Activated T-cell treated with anti-CD3 and anti-CD28 coated beads for 4 hours (primary cell): ENCODE results near the gene KHDC4.
A peak's percentile ranks its signal among the peaks of the same experiment; 100 is the strongest.

Experiments
- DNase-seq: peaks from one replicate; pipeline ENCODE4 v3.0.0-alpha.2; 2020

KHDC4 gene

DNA sequence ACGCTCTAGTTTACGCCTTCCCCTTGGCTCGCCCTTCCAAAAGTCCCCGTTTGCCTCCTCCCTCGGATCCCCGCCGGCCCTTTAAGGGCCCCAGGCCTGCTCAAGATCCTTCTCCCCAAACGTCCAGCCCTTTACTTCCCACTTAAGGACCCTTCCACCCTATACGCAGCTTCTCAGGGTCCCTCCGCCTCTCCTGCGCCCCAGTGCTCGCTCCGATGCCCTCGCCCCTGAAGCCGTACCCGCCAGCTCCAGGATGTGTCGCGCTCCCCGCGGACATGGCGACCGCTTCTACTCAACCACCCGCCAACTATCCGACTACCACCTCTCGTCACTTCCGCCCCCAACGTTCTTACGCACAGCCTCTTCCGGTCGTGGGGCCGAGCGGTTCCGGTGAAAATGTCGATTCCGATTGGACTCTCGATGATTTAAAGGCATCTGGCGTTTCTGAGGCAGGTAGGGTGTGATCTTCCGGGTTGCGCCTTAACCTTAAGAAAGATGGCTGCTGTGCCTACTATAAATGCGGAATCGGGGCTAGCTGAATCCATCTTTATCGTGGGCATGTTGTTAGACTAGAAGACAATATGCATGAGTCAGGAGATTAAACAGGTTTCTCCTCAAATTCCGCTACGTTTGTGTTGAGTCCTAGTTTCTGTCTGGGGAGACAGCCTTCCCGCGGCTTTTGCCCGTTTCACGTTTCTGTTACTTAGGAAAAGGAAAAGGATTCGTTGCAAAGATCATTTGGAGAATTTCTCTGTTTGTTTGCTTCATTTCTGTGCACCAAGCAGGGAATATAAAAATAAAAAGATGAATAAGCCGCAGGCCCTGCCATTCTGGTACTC is at the start of gene KHDC4:
Gene KHDC4 (minus strand): TSS at position 317 of the 839 bp plus-strand sequence. CDS start 40 bp downstream, at position 277.
- peak; percentile 89 for DNase-seq

- DNase-seq: no peak
Measured at GRCh38 chr1:155983191-155984024, 49.2 kb upstream of the KHDC4 start.

DNA sequence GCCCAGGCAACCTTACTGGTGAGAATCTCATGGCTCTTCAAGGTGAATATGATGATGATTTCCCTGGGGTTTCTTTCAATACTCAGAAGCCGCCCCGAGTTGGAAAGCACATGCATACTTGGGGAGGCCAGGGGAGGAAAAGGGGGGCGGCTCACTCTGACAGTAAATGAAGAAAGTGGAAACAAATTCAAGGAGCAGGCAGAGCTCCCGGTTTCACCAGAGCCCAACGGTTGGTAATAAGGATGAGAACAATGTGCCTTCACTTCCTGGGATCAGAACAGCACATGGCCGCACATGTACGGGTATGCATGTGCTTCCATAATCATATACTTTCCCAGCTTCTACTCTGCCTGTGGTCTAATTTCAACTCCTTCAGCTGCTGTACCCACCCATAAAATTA is 47.9 kb upstream of the KHDC4 start:
- no peak for DNase-seq

DNA sequence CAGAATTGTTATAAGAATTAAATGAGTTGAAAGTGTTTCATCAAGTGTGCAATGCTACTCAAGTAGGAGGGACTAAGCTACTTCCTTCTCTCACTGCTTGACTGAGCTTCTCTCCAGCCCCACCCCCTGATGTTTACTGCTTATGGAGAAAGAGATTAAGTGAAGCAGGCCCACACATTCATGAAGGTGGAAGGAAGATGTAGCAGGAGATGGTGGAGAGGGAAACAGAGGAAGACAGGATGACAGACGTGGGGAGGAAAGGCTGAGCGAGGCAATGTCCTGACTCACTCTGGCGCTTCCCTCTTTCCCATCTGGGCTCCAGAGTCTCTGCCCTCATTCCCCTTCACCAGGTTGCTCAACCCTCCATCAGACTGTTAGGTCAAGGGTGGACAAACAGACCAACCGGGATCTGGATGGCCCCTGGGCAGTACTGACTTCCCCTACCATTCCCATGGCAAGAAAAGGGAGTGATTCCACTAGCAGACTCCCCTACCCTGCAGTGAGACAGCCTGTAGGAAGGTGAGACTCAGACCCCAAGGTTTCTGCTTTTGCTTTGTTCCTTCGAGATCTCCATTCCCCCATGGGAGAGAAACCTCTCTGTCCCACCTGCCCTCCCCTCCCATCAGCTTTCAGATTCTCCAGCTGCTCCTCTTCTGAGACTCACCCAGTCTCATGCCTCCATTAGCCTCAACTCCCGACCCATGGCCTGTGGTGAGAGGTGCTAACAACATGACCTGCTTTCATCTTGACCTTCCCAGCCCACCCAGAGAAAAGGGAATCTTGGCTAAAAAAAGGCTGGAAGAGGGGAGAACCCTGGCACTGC is 47.3 kb upstream of the KHDC4 start:
- DNase-seq: no peak

DNA sequence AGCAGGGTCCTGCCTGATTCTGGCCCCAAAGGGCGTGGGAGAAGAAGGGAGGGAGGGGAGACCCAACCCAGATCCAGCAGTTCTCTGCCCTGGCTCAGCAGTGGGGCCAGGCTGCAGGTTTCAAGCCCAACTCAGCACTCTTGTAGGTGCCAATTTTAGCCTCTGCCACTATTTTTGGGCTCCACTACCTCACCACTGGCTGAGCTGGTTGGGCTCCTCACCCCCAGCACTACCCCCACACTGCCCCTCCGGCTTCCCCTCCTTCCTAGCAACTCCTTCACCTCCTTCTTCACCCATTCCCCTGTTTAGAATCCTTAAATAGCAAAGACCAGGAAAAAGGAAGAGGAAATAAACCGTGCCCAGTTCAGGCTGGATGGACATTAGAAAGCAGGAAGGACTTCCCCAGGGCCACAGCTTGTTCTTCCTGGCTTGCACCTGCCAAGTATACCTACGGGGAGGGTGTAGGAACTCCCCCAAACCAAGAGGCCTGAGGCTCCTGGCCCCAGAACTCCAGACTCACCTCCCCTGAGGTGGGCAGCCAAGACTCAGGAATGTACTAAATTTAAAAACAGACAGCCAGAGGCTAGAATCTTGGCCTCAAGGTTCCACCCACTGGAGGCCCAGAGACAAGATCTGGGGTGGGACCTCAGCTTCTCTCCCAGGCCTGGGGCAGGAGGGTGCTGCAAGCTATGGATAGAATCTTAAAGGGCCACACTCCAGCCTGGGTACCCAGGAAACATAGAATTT is 45.6 kb upstream of the KHDC4 start:
- DNase-seq: no peak

- DNase-seq: no peak
Measured at GRCh38 chr1:155978973-155979429, 44.8 kb upstream of the KHDC4 start.

- DNase-seq: peak; percentile 77
Measured at GRCh38 chr1:155978325-155978972, 44.2 kb upstream of the KHDC4 start, which contains the start of gene ARHGEF2. Gene ARHGEF2 (minus strand): TSS chr1:155978547. CDS start chr1:155978427, 120 bp downstream.

DNA sequence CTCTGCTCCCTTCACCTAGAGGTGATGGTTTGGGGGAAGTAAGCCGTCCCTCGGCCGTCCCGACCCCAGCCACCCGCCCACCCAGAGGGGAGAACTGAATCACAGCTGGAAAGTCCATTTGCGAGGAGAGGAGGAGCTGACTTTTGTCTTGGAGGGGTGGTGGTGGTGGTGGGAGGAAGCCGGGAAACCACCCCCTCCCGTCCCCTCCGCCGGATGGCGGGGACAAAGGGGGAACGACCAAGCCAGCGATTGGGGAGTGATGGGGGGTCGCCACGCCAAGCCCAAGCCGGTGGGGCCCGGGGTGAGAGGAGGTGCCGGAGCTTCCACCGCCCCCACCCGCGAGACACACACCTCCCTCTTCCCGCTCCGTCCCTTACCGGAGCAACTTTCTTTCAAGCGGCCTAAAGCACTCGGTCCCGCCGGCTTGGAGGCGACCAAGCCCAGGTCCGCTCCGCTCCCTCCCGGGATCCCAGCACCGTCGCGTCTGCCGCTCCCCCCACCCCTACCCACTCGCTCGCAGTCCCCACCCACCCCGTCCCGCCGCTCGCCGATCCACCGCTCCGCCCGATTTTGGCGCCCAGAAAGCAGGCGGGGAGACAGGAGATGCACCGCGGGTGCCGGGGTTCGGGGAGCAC is 43.6 kb upstream of the KHDC4 start:
- peak; percentile 74 for DNase-seq

DNA sequence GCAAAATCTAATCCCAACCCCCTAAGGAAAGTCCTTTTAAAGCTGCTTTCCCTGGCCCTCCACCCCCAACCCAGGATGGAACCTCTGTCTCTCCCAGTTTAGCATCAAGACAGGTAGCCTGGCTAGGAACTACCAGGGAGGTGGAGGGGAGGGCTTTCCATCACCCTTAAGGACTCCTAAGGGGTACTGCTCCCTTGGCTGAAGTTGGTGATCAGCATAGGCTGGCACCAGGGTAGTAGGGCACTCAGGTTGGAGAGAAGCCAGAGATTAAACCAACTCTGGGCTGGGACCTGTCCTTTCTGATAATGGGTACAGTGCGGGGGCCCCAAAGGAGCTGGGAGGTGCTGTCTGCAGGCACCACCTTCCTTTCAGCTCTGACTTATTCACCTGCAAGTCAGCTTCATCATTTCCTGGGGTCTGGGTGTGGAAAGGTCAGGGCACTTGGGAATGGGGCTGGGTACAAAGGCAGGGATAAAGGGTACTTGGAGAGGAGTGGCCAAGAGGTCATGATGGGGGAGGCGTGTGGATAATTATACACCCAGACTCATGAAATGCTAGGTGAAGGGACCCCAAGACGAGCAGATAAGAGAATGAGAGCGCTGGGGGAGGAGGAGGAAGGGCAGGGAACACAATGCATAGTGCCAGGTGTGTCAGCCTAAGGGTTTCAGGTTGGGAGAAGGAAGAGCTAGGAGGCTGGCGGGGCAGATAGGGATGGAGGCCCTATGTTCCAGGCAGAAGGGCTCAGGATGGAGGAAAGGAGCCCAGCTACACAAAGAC is 42.9 kb upstream of the KHDC4 start:
- DNase-seq: no peak

GRCh38 chr1:155976062-155976912 is 42.1 kb upstream of the KHDC4 start:
- DNase-seq: peak; percentile 60

DNA sequence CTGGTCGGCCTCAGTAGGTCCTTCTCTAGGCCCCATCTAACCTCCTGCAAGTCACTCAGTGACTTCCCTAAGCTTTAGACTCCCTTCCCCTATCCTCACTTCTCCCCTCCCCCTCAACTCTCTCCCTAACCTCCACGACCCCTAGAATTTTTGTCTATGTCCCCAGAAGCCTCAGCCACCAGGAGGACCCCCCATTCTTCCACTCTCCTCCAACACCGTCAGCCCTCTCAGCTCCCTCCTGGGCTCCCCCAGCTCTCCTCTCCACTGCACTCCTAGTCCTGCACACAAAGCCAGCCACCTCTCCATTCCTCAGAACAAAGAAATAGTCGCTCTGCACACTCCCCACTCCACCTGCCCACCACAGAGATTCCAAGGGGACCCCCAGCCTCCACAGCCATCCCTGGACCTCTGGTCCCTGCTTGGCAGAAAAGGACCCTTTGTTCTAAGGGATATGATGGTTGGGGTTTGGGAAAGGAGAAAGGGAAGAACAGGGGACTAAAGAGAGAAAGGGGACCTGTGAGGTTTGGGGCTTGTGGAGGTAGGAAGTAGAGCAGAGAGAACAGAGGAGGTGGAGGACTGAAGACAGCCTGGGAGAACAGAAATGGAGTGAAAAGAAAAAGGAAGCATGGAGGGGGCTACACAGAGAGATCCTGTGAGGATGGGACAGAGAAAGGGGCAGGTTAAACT is 41.3 kb upstream of the KHDC4 start:
- DNase-seq: no peak

DNA sequence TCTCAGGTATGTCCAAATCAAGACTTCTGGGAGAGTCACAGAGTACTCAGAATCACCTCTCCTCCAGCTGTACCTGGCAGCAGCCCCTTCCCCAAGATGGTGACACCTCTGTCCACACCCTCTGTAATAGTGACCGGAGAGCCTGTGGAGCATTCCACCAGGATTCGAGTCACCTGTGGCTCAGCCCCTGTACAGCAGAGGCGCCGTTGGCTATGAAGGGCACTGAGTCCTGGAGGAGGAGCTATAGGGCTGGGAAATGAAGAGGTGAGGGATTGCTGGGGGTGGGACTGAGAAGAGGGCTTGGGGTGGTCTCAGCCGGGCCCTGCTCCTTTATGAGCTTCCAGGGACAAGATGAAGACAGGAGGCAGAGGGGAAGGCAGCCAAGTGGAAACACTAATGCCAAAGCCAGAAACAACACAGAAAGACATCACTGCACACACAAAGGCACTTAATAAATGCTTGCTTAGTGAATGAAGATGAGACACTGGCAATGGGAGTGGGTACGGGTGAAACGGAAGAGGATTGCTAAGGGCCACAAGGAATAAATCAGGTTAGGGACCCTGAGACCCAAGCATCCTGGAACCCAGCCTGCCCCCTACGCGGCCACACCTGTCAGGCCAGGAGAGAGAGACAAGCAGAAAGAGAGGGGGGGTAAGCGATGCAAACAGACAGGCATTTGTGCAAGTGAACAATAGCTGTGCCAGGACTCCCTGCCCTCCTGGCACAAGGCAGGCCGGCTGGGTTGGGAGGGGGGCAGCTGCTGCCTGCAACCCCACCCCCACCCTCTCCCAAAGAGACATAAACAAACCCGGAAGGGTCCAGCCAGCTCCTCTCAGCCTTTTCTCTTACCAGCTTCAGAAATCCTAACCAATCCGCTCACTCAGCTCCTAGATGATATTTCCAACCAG is 40.2 kb upstream of the KHDC4 start:
- DNase-seq: no peak

GRCh38 chr1:155973723-155974122 is 39.5 kb upstream of the KHDC4 start:
- no peak for DNase-seq

- DNase-seq: no peak
Measured at GRCh38 chr1:155971910-155972809, 37.9 kb upstream of the KHDC4 start.

- DNase-seq: no peak
Measured at GRCh38 chr1:155970531-155971167, 36.4 kb upstream of the KHDC4 start.

DNA sequence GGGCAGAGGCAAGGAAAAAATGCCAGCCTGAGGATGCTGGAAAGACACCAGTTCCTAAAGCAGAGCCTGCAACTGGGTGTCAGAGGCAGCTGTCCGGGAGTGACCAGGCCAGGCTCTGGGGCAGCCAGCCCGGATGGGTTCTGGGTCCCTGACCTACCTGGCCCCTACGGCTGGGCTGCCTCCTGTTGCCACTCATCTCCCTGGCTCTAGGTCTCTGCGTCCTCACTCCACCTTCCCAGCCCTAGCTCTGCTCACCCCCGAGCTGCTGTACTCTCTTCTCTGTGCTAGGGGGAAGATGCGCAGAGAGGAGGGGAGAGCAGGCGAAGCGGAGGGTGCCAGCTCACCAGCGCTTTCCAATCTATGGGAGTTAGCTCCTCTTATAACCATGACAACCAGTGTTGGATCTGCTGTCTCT is 35.2 kb upstream of the KHDC4 start:
- DNase-seq: no peak
